ENCODE results near the gene GLB1L. TPM values are rescaled to one million over a fixed set of nuclear protein-coding genes. Genes with fewer than 3 reads are reported as not detected.

The GLB1L gene
- total and polyA plus RNA-seq, 2 of the 8 experiments (the other 6 are each of a cell fraction or from before 2014, with no cell fraction given): 3.7 to 4.0 TPM

- no peak overlapping the region for H3K14ac ChIP-seq (ENCODE audit: insufficient read length)
- H2BK12ac ChIP-seq (ENCODE audit: low read depth, low read length): no peak overlapping the region
- H4K20me1 ChIP-seq (replicated peaks in 1 of 2; ENCODE audit: control insufficient read depth in 1 of 2, insufficient read depth in 2 of 2, low read length in 2 of 2): no peaks in the 10 kb centered on the region
- no peak overlapping the region for H3K4ac ChIP-seq (replicated peaks; ENCODE audit: insufficient read length, low read depth, low read length)
- CTCF ChIA-PET (ENCODE audit: partially characterized antibody): interaction anchor here (0.7 to 12.1 kb wide), 6 partner anchors 12 to 108 kb away, joined by 3 to 220 read pairs (median 14); partner anchors contain the start of genes DNPEP, GLB1L, STK16 and TUBA4A
- H2BK20ac ChIP-seq (ENCODE audit: low read length): no peak overlapping the region
- no peak overlapping the region for H2AFZ ChIP-seq (ENCODE audit: low read length)
- H3K56ac ChIP-seq (replicated peaks; ENCODE audit: insufficient read length, low read depth, low read length): no peak overlapping the region
- no peak overlapping the region for H4K5ac ChIP-seq (ENCODE audit: insufficient read length, low read depth, low read length)
- H3K27me3 ChIP-seq (replicated peaks in 1 of 4; ENCODE audit: control insufficient read depth in 3 of 4, extremely low read depth in 1 of 4, insufficient read depth in 3 of 4, low read length in 3 of 4): no peaks in the 10 kb centered on the region; a peak in 1 of 7 replicates
- H3K18ac ChIP-seq (ENCODE audit: extremely low read depth, low read length): peak overlapping the region; percentile 13; the same call in 1 of the 2 replicates
- peak overlapping the region; percentile 45 to 75 (median 52) for H3K4me3 ChIP-seq (ENCODE audit: extremely low read depth in 1 of 4, insufficient read depth in 2 of 4, low read depth in 3 of 4, low read length in 4 of 4)
- POLR2A ChIA-PET (ENCODE audit: partially characterized antibody): interaction anchor here (1.0 to 4.5 kb wide), 6 partner anchors 14 to 104 kb away, joined by 3 to 33 read pairs (median 8); partner anchors contain the start of genes ATG9A, GLB1L, PTPRN and STK16
- H3K27ac ChIP-seq (ENCODE audit: low read depth, low read length): no peak overlapping the region
- no peak overlapping the region for H2BK5ac ChIP-seq (ENCODE audit: low read depth, low read length)
- peaks cover 9 to 23% (median 12%) of the 10 kb centered on the region in 4 experiments; a peak in 6 of 7 replicates for H3K4me1 ChIP-seq (replicated peaks in 1 of 4; ENCODE audit: control insufficient read depth in 3 of 4, insufficient read depth in 4 of 4, low read length in 3 of 4)
- H3K79me1 ChIP-seq (ENCODE audit: low read depth, low read length): no peaks in the 10 kb centered on the region; the same call in 1 of the 2 replicates
- DNase-seq (ENCODE audit: low read depth in 1 of 2, low spot score in 2 of 2) (no peak), FAIRE-seq (no peak)
- H2BK120ac ChIP-seq (replicated peaks; ENCODE audit: low read depth, low read length): no peak overlapping the region
- H4K91ac ChIP-seq (replicated peaks; ENCODE audit: insufficient read length, low read length): no peak overlapping the region
- H4K8ac ChIP-seq (ENCODE audit: extremely low read depth, insufficient read depth, low read length): no peak overlapping the region
- WGBS, 2 experiments (ENCODE audit: extremely low coverage in 1 of 2, insufficient coverage in 1 of 2, insufficient read length in 1 of 2, insufficient replicate concordance in 2 of 2, low coverage in 1 of 2, low lambda C conversion rate in 2 of 2, missing lambda C conversion rate in 1 of 2): 63% methylated on average over 10 of the region's 12 CpGs; no CpG with 5 or more reads in 1 of the 2 experiments
- H3K23ac ChIP-seq (ENCODE audit: insufficient read length): no peak overlapping the region
- no peak overlapping the region for H2BK15ac ChIP-seq (ENCODE audit: low read length)
- H3K79me2 ChIP-seq (ENCODE audit: control insufficient read depth in 1 of 2, insufficient read depth in 2 of 2, low read length in 2 of 2): no peaks in the 10 kb centered on the region
- peaks cover 0 to 4% (median under 1%) of the 10 kb centered on the region in 4 experiments; a peak in 3 of 8 replicates for H3K36me3 ChIP-seq (ENCODE audit: control insufficient read depth in 2 of 4, insufficient read depth in 4 of 4, low read length in 3 of 4)
- H3K23me2 ChIP-seq (ENCODE audit: low read depth, low read length): peaks cover 8% of the 10 kb centered on the region; the same call in 1 of the 2 replicates
- H2AK5ac ChIP-seq (ENCODE audit: low read depth, low read length): no peak overlapping the region
- H3K4me2 ChIP-seq (ENCODE audit: insufficient read depth in 1 of 2, low read depth in 2 of 2, low read length in 2 of 2): peak overlapping the region; percentile 73 to 87
- no peaks in the 10 kb centered on the region for H3K9me3 ChIP-seq (ENCODE audit: insufficient read depth in 2 of 2, low read depth in 1 of 2, low read length in 1 of 2)
- H3K9ac ChIP-seq (replicated peaks in 1 of 4; ENCODE audit: extremely low read depth in 1 of 4, low read depth in 3 of 4, low read length in 3 of 4): peak overlapping the region in 2 of 4 experiments; percentile 8 to 26; a peak in 1 of 7 replicates
- no peak for TF ChIP-seq CTCF (IDR thresholded peaks at IDR 0.05; ENCODE audit: control extremely low read depth in 1 of 3, insufficient read depth in 1 of 3, low read depth in 1 of 3, low read length in 3 of 3)
- no peak for TF ChIP-seq TEAD4 (IDR thresholded peaks at IDR 0.05; ENCODE audit: low read depth, low read length)
- no peak for TF ChIP-seq HDAC6 (IDR thresholded peaks at IDR 0.05; ENCODE audit: low read depth, low read length)
- TF ChIP-seq CEBPB (IDR thresholded peaks at IDR 0.05; ENCODE audit: low read depth, low read length): no peak
- TF ChIP-seq ZNF274 (IDR thresholded peaks at IDR 0.05; ENCODE audit: borderline replicate concordance, extremely low read depth, low read length): no peak
- no peak for TF ChIP-seq CHD1 (IDR thresholded peaks at IDR 0.05; ENCODE audit: low read depth, low read length)
- no peak for TF ChIP-seq CTBP2 (IDR thresholded peaks at IDR 0.05; ENCODE audit: borderline replicate concordance, insufficient read depth, insufficient read length, low read length)
- no peak for TF ChIP-seq SRF (IDR thresholded peaks at IDR 0.05; ENCODE audit: low read depth, low read length)
- no peak for TF ChIP-seq RNF2 (IDR thresholded peaks at IDR 0.05; ENCODE audit: borderline replicate concordance, low read depth, low read length, missing control alignments, poor library complexity, severe bottlenecking)
Observed at GRCh38 chr2:219279916-219280516, 34.8 kb upstream of the GLB1L start.
